Measurements from ENCODE around the gene TOX2.

TOX2 gene

GRCh38 chr20:44118185-44119033, 203.8 kb downstream of the TOX2 start:
- DNase-seq (ENCODE audit: low spot score in 2 of 2), result no peak
- peaks cover 34% of the 10 kb centered on the region for H3K27me3 Mint-ChIP-seq
- no peak for ATAC-seq (ENCODE audit: low read depth)
- no peaks in the 10 kb centered on the region for H3K4me1 Mint-ChIP-seq
- no peaks in the 10 kb centered on the region for H3K36me3 Mint-ChIP-seq
- no peaks in the 10 kb centered on the region for H3K9me3 Mint-ChIP-seq
- H3K4me3 Mint-ChIP-seq, result no peak overlapping the region
- H3K27ac Mint-ChIP-seq, result no peak overlapping the region
